CD8-positive, alpha-beta memory T cell (primary cell): ENCODE data around the gene YTHDF1. TPM values are rescaled to one million over a fixed set of nuclear protein-coding genes. Genes with fewer than 3 reads are reported as not detected.
A peak's percentile ranks its signal among the peaks of the same experiment; 100 is the strongest.

Experiments
- CTCF ChIA-PET: fragments of 350-600 bp; sonication (Branson Sonifier 250); formaldehyde crosslinking; loops from one replicate; lab custom pipeline; 2021; ENCODE audit warnings: antibody characterized with exemption; lab: Charles Lee
- POLR2A ChIA-PET: fragments of 350-600 bp; sonication (Branson Sonifier 250); formaldehyde crosslinking; loops from one replicate; lab custom pipeline; 2021; ENCODE audit warnings: antibody characterized with exemption; lab: Charles Lee
- DNase-seq, 5 donors: peaks; one replicate each; pipeline versions ENCODE4 v3.0.0 to v3.0.0-alpha.2; 2020 to 2022; ENCODE audit warnings: mixed read lengths in 1 of 5
- H3K27ac ChIP-seq: one replicate; pipeline ENCODE4 v1.7.0; 2013; ENCODE audit warnings: low read depth, mild to moderate bottlenecking, low read length, moderate library complexity
- H3K27me3 ChIP-seq: 2 replicates; pipeline ENCODE4 v1.7.0; 2013; ENCODE audit warnings: low read length, mild to moderate bottlenecking; ENCODE audit not compliant: insufficient read depth, poor library complexity, severe bottlenecking
- H3K36me3 ChIP-seq: 2 replicates; pipeline ENCODE4 v1.7.0; 2013; ENCODE audit warnings: mild to moderate bottlenecking, low read length, moderate library complexity; ENCODE audit not compliant: insufficient read depth
- H3K4me1 ChIP-seq: 2 replicates; pipeline ENCODE4 v1.7.0; 2013; ENCODE audit warnings: mild to moderate bottlenecking, low read length, moderate library complexity; ENCODE audit not compliant: insufficient read depth
- H3K4me3 ChIP-seq: 2 replicates; pipeline ENCODE4 v1.7.0; 2013; ENCODE audit warnings: mild to moderate bottlenecking, low read length
- H3K9me3 ChIP-seq: 2 replicates; pipeline ENCODE4 v1.7.0; 2013; ENCODE audit warnings: mild to moderate bottlenecking, low read length
- H3K27ac Mint-ChIP-seq, 8 donors: one replicate each; pipeline ENCODE4 v1.8.0; 2020 to 2021; ENCODE audit warnings: mixed read lengths in 8 of 8, mild to moderate bottlenecking in 6 of 8, inconsistent platforms in 3 of 8, moderate library complexity in 3 of 8
- H3K27me3 Mint-ChIP-seq, 2 donors: one replicate each; pipeline ENCODE4 v1.8.0; 2020 to 2021; ENCODE audit warnings: mixed read lengths in 2 of 2, mild to moderate bottlenecking in 1 of 2, moderate library complexity in 1 of 2
- H3K36me3 Mint-ChIP-seq, 3 donors: one replicate each; pipeline ENCODE4 v1.8.0; 2020 to 2021; ENCODE audit warnings: mixed read lengths in 3 of 3, inconsistent platforms in 1 of 3, mild to moderate bottlenecking in 1 of 3
- H3K4me1 Mint-ChIP-seq, 3 donors: one replicate each; pipeline ENCODE4 v1.8.0; 2020 to 2021; ENCODE audit warnings: mixed read lengths in 3 of 3, inconsistent platforms in 1 of 3, mild to moderate bottlenecking in 1 of 3
- H3K4me3 Mint-ChIP-seq, 7 donors: one replicate each; pipeline ENCODE4 v1.8.0; 2020 to 2021; ENCODE audit warnings: mixed read lengths in 7 of 7, mild to moderate bottlenecking in 6 of 7, moderate library complexity in 4 of 7, inconsistent platforms in 2 of 7
- H3K9me3 Mint-ChIP-seq, 5 donors: one replicate each; pipeline ENCODE4 v1.8.0; 2020 to 2022; ENCODE audit warnings: mixed read lengths in 5 of 5, mild to moderate bottlenecking in 3 of 5, moderate library complexity in 2 of 5, inconsistent platforms in 1 of 5
- polyA plus RNA-seq: library from polyadenylated mRNA; unstranded; fragments of 300-500 nt; fragmentation: Illumina TruSeq; gene quantifications from one replicate; pipeline ENCODE4 v1.2.3, GENCODE V29; 2021
- total RNA-seq, 2 experiments: library from RNA; stranded (reverse); gene quantifications; one replicate each; pipeline ENCODE4 v1.2.3, GENCODE V29; 2021

YTHDF1 gene
- total and polyA plus RNA-seq, 3 experiments from 2014 or later: 43.1 to 47.5 (median 47.0) TPM

DNA sequence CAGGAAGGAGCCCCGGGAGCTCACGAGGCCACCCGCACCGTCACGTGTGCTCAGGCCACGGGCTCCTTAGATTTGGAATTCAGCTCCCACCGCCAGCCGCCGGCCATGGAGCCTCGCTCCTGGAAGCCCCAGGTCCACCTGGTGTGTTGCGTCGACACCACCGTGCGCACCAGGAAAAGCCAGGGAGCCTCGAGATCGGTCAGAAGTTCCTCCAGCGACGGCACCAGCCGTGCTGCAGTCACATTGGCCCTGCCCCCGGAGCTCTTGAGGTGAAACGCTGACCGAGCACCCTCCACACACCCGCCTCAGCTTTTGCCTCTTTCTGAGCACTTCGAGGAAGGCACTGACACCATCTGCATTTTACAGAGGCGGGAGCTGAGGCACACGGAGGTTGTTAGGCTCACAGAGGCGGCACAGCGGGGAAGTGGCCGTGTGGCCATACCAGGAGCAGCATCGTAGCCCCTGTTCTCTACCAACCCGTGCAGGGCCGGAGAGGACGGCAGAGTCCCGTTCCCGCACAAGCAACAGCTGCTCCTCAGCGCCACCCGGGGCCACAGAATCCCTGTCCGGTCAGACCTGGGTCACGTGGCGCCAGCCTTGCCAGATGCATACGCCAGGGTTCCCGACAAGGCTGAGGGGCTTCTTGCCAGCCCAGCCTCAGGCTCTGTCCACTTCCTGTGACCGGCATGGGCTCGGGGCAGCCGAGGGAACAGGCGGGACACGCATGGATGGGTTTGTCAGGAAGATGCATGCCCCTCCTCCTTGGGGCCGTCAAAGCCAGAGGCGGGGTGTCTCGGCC, 30.8 kb upstream of the YTHDF1 start:
- H3K4me3 Mint-ChIP-seq: no peak overlapping the region
- CTCF ChIA-PET: no interaction called here

DNA sequence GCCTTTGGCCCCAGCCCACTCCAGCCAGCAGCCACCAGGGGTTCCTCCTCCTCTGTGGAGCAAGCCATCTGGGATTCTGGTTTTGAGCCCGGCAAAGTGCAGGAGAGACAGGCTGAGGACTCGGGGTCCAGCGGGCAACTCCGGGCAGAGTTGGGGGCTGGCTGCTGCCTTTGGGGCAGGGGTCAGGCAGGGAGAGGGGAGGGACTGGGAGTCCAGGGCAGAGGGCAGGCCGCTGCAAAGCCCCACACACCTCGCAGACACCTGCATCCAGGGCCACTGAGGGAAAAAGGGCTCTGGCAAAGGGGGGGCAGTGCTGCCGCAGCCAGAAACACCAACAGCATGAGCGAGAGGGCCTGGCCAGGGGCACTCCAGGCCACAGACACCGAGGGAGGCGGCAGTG, 28.5 kb upstream of the YTHDF1 start:
- no peaks in the 10 kb centered on the region for H3K9me3 Mint-ChIP-seq
- Histone ChIP-seq H3K36me3 (no peaks in the 10 kb centered on the region), H3K4me3 (no peak overlapping the region), H3K27me3 (no peaks in the 10 kb centered on the region), H3K9me3 (no peaks in the 10 kb centered on the region), H3K4me1 (no peaks in the 10 kb centered on the region), H3K27ac (no peak overlapping the region)
- CTCF ChIA-PET: no interaction called here
- no peak for DNase-seq
- POLR2A ChIA-PET: no interaction called here
- H3K27me3 Mint-ChIP-seq: peaks cover 12 to 30% of the 10 kb centered on the region in 2 donors
- H3K36me3 Mint-ChIP-seq: no peaks in the 10 kb centered on the region
- H3K4me3 Mint-ChIP-seq: no peak overlapping the region
- no peak overlapping the region for H3K27ac Mint-ChIP-seq
- peaks cover 0 to 4% (median 0%) of the 10 kb centered on the region in 3 donors for H3K4me1 Mint-ChIP-seq

More for the DNA sequence above, 30.8 kb upstream of the YTHDF1 start:
- Histone ChIP-seq H3K4me3 (no peak overlapping the region), H3K9me3 (no peaks in the 10 kb centered on the region), H3K27me3 (peaks cover 3% of the 10 kb centered on the region), H3K27ac (no peak overlapping the region), H3K4me1 (no peaks in the 10 kb centered on the region), H3K36me3 (no peaks in the 10 kb centered on the region)
- Mint-ChIP-seq H3K27me3 (peaks cover 18 to 44% of the 10 kb centered on the region in 2 donors), H3K4me1 (peaks cover 0 to 4% (median 0%) of the 10 kb centered on the region in 3 donors), H3K36me3 (no peaks in the 10 kb centered on the region), H3K9me3 (no peaks in the 10 kb centered on the region), H3K27ac (no peak overlapping the region)
- POLR2A ChIA-PET: no interaction called here
- DNase-seq: no peak

DNA sequence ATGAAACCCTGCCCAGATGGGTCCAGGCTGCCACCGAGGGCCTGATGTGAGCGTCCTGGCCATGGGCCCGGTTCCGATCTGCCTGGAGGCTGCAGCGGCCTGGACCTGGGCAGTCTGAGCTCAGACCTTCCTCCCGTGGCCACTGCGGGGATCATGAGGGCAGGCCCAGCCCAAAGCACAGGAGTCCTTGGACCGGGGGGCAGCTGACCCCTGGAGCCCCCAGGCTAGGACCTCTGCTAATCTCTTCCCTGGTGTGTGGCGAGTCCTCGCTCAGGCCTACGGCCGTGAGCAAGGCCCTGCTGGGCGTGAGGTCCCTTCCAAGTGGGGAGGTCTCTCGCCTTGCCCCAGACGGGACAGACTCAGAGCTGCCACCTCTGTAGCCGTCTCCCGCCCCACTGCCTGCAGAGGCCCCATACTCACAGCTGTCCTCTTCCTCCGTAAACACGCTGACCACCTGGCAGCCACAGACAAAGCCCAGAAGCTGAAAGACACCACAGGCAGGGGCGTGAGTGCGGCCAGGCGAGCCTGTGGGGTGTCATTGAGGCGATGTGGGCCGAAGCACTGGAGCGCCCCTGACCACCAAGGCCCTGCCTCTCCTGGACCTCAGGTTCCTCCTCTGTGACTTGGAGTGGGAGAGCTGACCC, 27.8 kb upstream of the YTHDF1 start:
- no peaks in the 10 kb centered on the region for H3K36me3 ChIP-seq
- H3K27me3 Mint-ChIP-seq: peaks cover 8 to 23% of the 10 kb centered on the region in 2 donors
- no peaks in the 10 kb centered on the region for H3K4me1 ChIP-seq
- POLR2A ChIA-PET: no interaction called here
- no peaks in the 10 kb centered on the region for H3K9me3 Mint-ChIP-seq
- H3K9me3 ChIP-seq: no peaks in the 10 kb centered on the region
- H3K36me3 Mint-ChIP-seq: no peaks in the 10 kb centered on the region
- H3K27me3 ChIP-seq: no peaks in the 10 kb centered on the region
- DNase-seq: no peak
- peaks cover 0 to 4% (median 0%) of the 10 kb centered on the region in 3 donors for H3K4me1 Mint-ChIP-seq
- H3K4me3 Mint-ChIP-seq: no peak overlapping the region
- H3K27ac Mint-ChIP-seq: no peak overlapping the region
- CTCF ChIA-PET: interaction anchor here (0.8 kb wide), 1 partner anchor 19 kb away, joined by 3 read pairs; no protein-coding TSS in a partner anchor
- no peak overlapping the region for H3K27ac ChIP-seq
- no peak overlapping the region for H3K4me3 ChIP-seq

DNA sequence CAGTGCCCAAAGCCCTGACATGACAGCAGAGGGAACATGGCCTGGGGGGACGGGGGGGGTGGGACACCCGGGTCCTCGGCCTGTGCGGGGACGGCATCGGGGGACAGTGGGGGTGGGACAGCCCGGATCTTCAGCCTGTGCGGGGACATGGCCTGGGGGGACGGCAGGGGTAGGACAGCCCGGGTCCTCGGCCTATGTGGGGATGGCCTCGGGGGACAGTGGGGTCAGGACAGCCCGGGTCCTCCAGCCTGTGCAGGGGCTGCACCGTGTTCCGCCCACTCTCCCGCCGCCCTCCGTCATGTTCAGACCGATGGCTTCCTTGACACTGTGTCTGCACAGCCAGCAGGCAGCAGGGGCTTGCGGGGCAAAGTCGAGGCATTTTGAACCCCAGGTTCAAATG, 26.8 kb upstream of the YTHDF1 start:
- Mint-ChIP-seq H3K4me3 (no peak overlapping the region), H3K36me3 (no peaks in the 10 kb centered on the region), H3K4me1 (peaks cover 0 to 4% (median 0%) of the 10 kb centered on the region in 3 donors), H3K27ac (no peak overlapping the region), H3K9me3 (no peaks in the 10 kb centered on the region), H3K27me3 (peaks cover 7 to 18% of the 10 kb centered on the region in 2 donors)
- Histone ChIP-seq H3K4me1 (no peaks in the 10 kb centered on the region), H3K27ac (no peak overlapping the region), H3K36me3 (no peaks in the 10 kb centered on the region), H3K9me3 (no peaks in the 10 kb centered on the region), H3K4me3 (no peak overlapping the region), H3K27me3 (no peaks in the 10 kb centered on the region)
- no peak for DNase-seq
- ChIA-PET CTCF (no interaction called here), POLR2A (no interaction called here)

DNA sequence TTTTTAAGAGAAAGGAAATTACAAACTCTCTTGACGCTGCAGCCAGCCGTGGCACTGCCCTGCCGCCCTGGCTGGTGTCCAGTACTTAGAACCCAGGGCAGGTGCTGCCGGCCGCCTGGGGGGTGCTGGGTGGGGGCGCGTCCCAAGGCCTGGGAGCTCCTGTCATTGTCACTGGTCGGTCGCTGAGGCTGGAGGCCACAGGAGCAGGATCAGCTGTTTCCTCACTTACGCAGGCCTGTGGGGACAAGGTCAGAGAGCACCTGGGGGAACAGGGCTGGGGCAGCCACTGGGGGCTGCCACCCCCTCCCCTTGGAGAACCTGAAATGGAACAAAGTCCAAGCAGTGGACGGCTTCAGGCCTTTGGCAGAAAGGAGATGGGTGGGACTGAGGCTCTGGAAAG, 25.3 kb upstream of the YTHDF1 start:
- Mint-ChIP-seq H3K4me3 (no peak overlapping the region), H3K9me3 (no peaks in the 10 kb centered on the region), H3K27me3 (peaks cover 2 to 18% of the 10 kb centered on the region in 2 donors), H3K36me3 (no peaks in the 10 kb centered on the region), H3K27ac (no peak overlapping the region), H3K4me1 (no peaks in the 10 kb centered on the region)
- H3K36me3 ChIP-seq: no peaks in the 10 kb centered on the region
- no peak for DNase-seq
- no peaks in the 10 kb centered on the region for H3K27me3 ChIP-seq
- H3K4me3 ChIP-seq: no peak overlapping the region
- H3K4me1 ChIP-seq: no peaks in the 10 kb centered on the region
- POLR2A ChIA-PET: no interaction called here
- CTCF ChIA-PET: interaction anchor here (1.8 kb wide), 1 partner anchor 18 kb away, joined by 8 read pairs; no protein-coding TSS in a partner anchor
- no peaks in the 10 kb centered on the region for H3K9me3 ChIP-seq
- H3K27ac ChIP-seq: no peak overlapping the region

DNA sequence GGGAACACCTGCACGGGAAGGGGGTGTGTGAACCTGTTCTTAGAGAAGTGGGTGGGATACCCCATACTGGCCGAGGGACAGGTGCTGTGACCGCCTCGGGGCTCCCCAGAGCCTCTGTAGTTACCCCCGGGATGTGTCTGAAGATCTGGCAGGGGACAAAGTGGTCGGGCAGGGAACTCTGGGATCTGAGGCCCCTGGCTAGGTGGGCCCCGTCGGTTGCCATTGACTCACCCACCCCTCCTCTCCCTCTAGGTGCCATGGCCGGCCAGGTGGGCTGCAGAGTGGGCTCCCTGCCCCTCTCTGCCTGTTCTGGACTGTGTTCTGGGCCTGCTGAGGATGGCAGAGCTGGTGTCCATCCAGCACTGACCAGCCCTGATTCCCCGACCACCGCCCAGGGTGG, 24.1 kb upstream of the YTHDF1 start:
- H3K27me3 ChIP-seq: no peaks in the 10 kb centered on the region
- ChIA-PET CTCF (interaction anchor here (1.8 kb wide), 1 partner anchor 17 kb away, joined by 8 read pairs; no protein-coding TSS in a partner anchor), POLR2A (no interaction called here)
- H3K27ac ChIP-seq: no peak overlapping the region
- DNase-seq: no peak
- no peaks in the 10 kb centered on the region for H3K4me1 ChIP-seq
- H3K27ac Mint-ChIP-seq: no peak overlapping the region
- H3K4me1 Mint-ChIP-seq: peaks cover 0 to 1% (median 0%) of the 10 kb centered on the region in 3 donors
- H3K9me3 Mint-ChIP-seq: no peaks in the 10 kb centered on the region
- H3K36me3 ChIP-seq: no peaks in the 10 kb centered on the region
- H3K9me3 ChIP-seq: no peaks in the 10 kb centered on the region
- H3K4me3 ChIP-seq: no peak overlapping the region
- peaks cover 0 to 13% of the 10 kb centered on the region in 2 donors for H3K27me3 Mint-ChIP-seq
- no peaks in the 10 kb centered on the region for H3K36me3 Mint-ChIP-seq
- H3K4me3 Mint-ChIP-seq: no peak overlapping the region

DNA sequence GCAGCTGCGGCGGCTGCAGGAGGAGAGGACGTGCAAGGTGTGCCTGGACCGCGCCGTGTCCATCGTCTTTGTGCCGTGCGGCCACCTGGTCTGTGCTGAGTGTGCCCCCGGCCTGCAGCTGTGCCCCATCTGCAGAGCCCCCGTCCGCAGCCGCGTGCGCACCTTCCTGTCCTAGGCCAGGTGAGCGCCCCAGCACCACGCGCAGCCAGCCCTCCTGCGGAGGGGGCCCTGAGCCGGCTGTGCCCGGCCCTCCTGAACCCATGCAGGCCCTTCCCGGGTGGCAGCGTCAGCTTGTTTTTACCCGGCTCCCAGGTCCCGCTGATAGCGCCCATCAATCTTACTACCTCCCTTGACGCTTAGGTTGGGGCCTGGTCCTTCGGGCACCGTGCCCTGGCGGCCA, 23.5 kb upstream of the YTHDF1 start:
- CTCF ChIA-PET: no interaction called here
- H3K9me3 Mint-ChIP-seq: no peaks in the 10 kb centered on the region

DNA sequence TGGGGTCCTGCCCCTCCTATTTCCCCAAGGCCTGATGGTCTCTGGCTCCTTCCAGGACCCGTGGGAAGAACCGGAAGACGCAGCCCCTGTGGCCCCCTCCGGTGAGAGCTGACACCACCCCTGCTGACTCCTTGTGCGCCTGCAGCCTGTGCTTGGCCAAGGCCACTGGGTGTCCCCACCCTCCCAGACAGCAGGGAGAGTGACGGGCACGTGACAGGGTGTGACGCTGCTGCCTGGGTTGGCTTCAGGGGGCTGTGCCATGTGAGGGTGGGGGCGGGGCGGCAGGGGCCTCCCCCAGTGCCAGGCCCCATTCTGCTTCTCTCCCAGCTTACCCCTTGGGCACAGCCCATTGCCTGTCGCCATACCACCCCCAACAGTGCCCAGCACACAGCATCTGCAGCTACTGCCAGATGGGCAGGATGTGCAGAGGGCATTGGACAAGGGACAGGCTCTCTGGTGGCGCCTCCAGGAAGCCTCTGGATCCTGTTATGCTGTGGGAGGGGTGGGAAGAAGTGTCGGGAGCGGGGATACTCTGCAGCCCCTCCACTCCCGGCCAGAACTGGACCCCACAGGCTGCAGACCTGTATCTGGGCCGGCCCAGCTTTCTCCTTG, 22.7 kb upstream of the YTHDF1 start:
- no peaks in the 10 kb centered on the region for H3K36me3 ChIP-seq
- H3K27ac ChIP-seq: no peak overlapping the region
- H3K9me3 ChIP-seq: no peaks in the 10 kb centered on the region
- DNase-seq: peak in 1 of 5 donors; percentile 37
- H3K4me1 Mint-ChIP-seq: peaks cover 0 to 4% (median 0%) of the 10 kb centered on the region in 3 donors
- ChIA-PET CTCF (interaction anchor here (1.9 kb wide), 1 partner anchor 15 kb away, joined by 5 read pairs; no protein-coding TSS in a partner anchor), POLR2A (no interaction called here)
- peak overlapping the region in 1 of 8 donors; percentile 54 for H3K27ac Mint-ChIP-seq
- peaks cover 0 to 12% of the 10 kb centered on the region in 2 donors for H3K27me3 Mint-ChIP-seq
- no peaks in the 10 kb centered on the region for H3K36me3 Mint-ChIP-seq
- H3K9me3 Mint-ChIP-seq: no peaks in the 10 kb centered on the region
- H3K27me3 ChIP-seq: no peaks in the 10 kb centered on the region
- H3K4me1 ChIP-seq: no peaks in the 10 kb centered on the region
- H3K4me3 ChIP-seq: no peak overlapping the region
- no peak overlapping the region for H3K4me3 Mint-ChIP-seq

More for the DNA sequence above, 23.5 kb upstream of the YTHDF1 start:
- Histone ChIP-seq H3K36me3 (no peaks in the 10 kb centered on the region), H3K9me3 (no peaks in the 10 kb centered on the region), H3K27ac (no peak overlapping the region), H3K4me1 (no peaks in the 10 kb centered on the region), H3K4me3 (no peak overlapping the region), H3K27me3 (no peaks in the 10 kb centered on the region)
- peaks cover 0 to 13% of the 10 kb centered on the region in 2 donors for H3K27me3 Mint-ChIP-seq
- no peak overlapping the region for H3K27ac Mint-ChIP-seq
- H3K36me3 Mint-ChIP-seq: no peaks in the 10 kb centered on the region
- no peak for DNase-seq
- POLR2A ChIA-PET: no interaction called here
- no peak overlapping the region for H3K4me3 Mint-ChIP-seq
- H3K4me1 Mint-ChIP-seq: peaks cover 0 to 4% (median 0%) of the 10 kb centered on the region in 3 donors
